Prostate gland (tissue), 2 donors: Measurements from ENCODE around the gene PDK4.

Experiments
- CTCF ChIP-seq, 4 experiments: fragments of 200-600 bp in 2 of 4; fragments of 450-650 bp in 2 of 4; sonication (generic) in 2 of 4; IDR thresholded peaks; 1 replicate in 3 of 4; 2 replicates in 1 of 4; pipeline ENCODE4 v1.5.1; 2016 to 2019; ENCODE audit warnings: antibody characterized with exemption in 4 of 4, mild to moderate bottlenecking in 2 of 4, moderate library complexity in 2 of 4
- POLR2A ChIP-seq: fragments of 450-650 bp; IDR thresholded peaks from one replicate; pipeline ENCODE4 v1.6.1; 2016; ENCODE audit warnings: antibody characterized with exemption, mild to moderate bottlenecking
- POLR2AphosphoS5 ChIP-seq: sonication (generic); formaldehyde crosslinking; IDR thresholded peaks from one replicate; pipeline ENCODE4 v1.6.1; 2017; ENCODE audit warnings: antibody characterized with exemption

GRCh38 chr7:95605275-95605674, 9.0 kb upstream of the PDK4 start:
- no peak for TF ChIP-seq CTCF (IDR thresholded peaks at IDR 0.05)
- no peak for TF ChIP-seq POLR2A
- TF ChIP-seq POLR2AphosphoS5 = no peak
